HCT116 (cell line): Measurements from ENCODE around the gene ZDHHC18.

Experiments
- ATF3 ChIP-seq: IDR thresholded peaks from 2 replicates; pipeline ENCODE4 v1.6.1; 2012
- CEBPB ChIP-seq: IDR thresholded peaks from 2 replicates; pipeline ENCODE4 v1.6.1; 2012; ENCODE audit warnings: low read depth
- POLR2A ChIP-seq: IDR thresholded peaks from 2 replicates; pipeline ENCODE4 v1.7.0; 2011; ENCODE audit warnings: borderline replicate concordance; ENCODE audit not compliant: insufficient read depth, insufficient read length; ENCODE audit errors: extremely low read depth
- RAD21 ChIP-seq: IDR thresholded peaks from 2 replicates; pipeline ENCODE4 v1.6.1; 2012; ENCODE audit warnings: low read depth, mild to moderate bottlenecking
- ZBTB33 ChIP-seq: IDR thresholded peaks from 2 replicates; pipeline ENCODE4 v1.6.1; 2011; ENCODE audit warnings: mild to moderate bottlenecking, low read length, moderate library complexity; ENCODE audit not compliant: insufficient replicate concordance; ENCODE audit errors: extremely low read depth
- TF ChIP-seq, protein P1 (sequence below), 3 experiments: fragments of 200-600 bp in 1 of 3; sonication (generic) in 1 of 3; IDR thresholded peaks in 2 of 3; conservative IDR thresholded peaks in 1 of 3; 2 replicates each; pipeline ENCODE4 v1.5.1; 2012 to 2017; ENCODE audit warnings: low read depth in 2 of 3, low read length in 2 of 3, antibody characterized with exemption in 1 of 3, borderline replicate concordance in 1 of 3, control low read depth in 1 of 3, mild to moderate bottlenecking in 1 of 3, mixed read lengths in 1 of 3, mixed run types in 1 of 3, moderate library complexity in 1 of 3; ENCODE audit not compliant: insufficient read depth in 1 of 3

GRCh38 chr1:26862781-26863684 lies 36.5 kb downstream of the ZDHHC18 start, which contains the start of gene SFN:
- TF ChIP-seq ZBTB33 (no peak), RAD21 (no peak), CEBPB (no peak), ATF3 (no peak), POLR2A (peak; percentile 97)
- TF ChIP-seq, protein P1, sequence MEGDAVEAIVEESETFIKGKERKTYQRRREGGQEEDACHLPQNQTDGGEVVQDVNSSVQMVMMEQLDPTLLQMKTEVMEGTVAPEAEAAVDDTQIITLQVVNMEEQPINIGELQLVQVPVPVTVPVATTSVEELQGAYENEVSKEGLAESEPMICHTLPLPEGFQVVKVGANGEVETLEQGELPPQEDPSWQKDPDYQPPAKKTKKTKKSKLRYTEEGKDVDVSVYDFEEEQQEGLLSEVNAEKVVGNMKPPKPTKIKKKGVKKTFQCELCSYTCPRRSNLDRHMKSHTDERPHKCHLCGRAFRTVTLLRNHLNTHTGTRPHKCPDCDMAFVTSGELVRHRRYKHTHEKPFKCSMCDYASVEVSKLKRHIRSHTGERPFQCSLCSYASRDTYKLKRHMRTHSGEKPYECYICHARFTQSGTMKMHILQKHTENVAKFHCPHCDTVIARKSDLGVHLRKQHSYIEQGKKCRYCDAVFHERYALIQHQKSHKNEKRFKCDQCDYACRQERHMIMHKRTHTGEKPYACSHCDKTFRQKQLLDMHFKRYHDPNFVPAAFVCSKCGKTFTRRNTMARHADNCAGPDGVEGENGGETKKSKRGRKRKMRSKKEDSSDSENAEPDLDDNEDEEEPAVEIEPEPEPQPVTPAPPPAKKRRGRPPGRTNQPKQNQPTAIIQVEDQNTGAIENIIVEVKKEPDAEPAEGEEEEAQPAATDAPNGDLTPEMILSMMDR (IDR thresholded peaks at IDR 0.05 in 2 of 3, conservative IDR thresholded peaks at IDR 0.05 in 1 of 3; ENCODE audit: borderline replicate concordance in 1 of 3, insufficient read depth in 1 of 3, low read depth in 2 of 3, low read length in 2 of 3): peak in 2 of 3 experiments; percentile 84 to 91; a peak in 4 of 6 replicates
